Left lung (tissue), 10 donors: Measurements from ENCODE around the gene RAB26. TPM values are rescaled to one million over a fixed set of nuclear protein-coding genes. Genes with fewer than 3 reads are reported as not detected.

Experiments used
- ATAC-seq: fragments of 200-7000 bp; cut with Tn5 transposase; one replicate; pipeline ENCODE4 v1.9.1; 2020; ENCODE audit warnings: moderate library complexity
- DNase-seq, 4 donors: peaks; one replicate each; pipeline ENCODE4 v3.0.0-alpha.2; 2013 to 2020
- H3K27ac ChIP-seq, 2 donors: fragments of 200-600 bp; sonication (generic) in 1 of 2; one replicate each; pipeline versions ENCODE4 v1.5.0 to v1.8.0; 2020 to 2021
- H3K27me3 ChIP-seq, 2 donors: fragments of 200-600 bp; sonication (generic) in 1 of 2; one replicate each; pipeline versions ENCODE4 v1.5.0 to v1.8.0; 2020 to 2021
- H3K36me3 ChIP-seq, 2 donors: fragments of 200-600 bp; sonication (generic) in 1 of 2; one replicate each; pipeline versions ENCODE4 v1.5.0 to v1.8.0; 2020 to 2021
- H3K4me1 ChIP-seq, 2 donors: fragments of 200-600 bp; one replicate each; pipeline ENCODE4 v1.8.0; 2021
- H3K4me3 ChIP-seq, 2 donors: fragments of 200-600 bp; sonication (generic) in 1 of 2; one replicate each; pipeline versions ENCODE4 v1.5.0 to v1.8.0; 2020 to 2021; ENCODE audit warnings: mild to moderate bottlenecking in 1 of 2
- H3K9me3 ChIP-seq, 2 donors: fragments of 200-600 bp; sonication (generic) in 1 of 2; one replicate each; pipeline versions ENCODE4 v1.5.0 to v1.8.0; 2020 to 2021
- intact Hi-C, 2 donors: fragments of 100-400 bp; cut with DNase I; formaldehyde crosslinking; loops; one replicate each; pipeline versions ENCODE4 v1.11.2 to v1.14.2; 2022
- polyA plus RNA-seq, 6 donors: library from polyadenylated mRNA; unstranded; fragments of 120-200 nt; gene quantifications; one replicate each; pipeline ENCODE4 v1.2.1, GENCODE V29; 2013; ENCODE audit not compliant: insufficient read length in 6 of 6
- total RNA-seq, 2 donors: library from RNA; stranded (reverse); fragmentation: NEBNext Ultra II Directional; extraction: Animal tissue kit (Norgen Biotek cat#: 25700); gene quantifications; one replicate each; pipeline ENCODE4 v1.2.1, GENCODE V29; 2021
- TF ChIP-seq, protein P1 (sequence below), 2 donors: fragments of 200-600 bp; sonication (generic) in 1 of 2; IDR thresholded peaks; one replicate each; pipeline versions ENCODE4 v1.5.0 to v1.8.0; 2021; ENCODE audit warnings: antibody characterized with exemption in 2 of 2
- donor health status: DM: no; HTN: yes; CAD: no.
- donor health status: DM: no; HTN: no; CAD: no.

The RAB26 gene
- total and polyA plus RNA-seq, 8 donors: 0.73 to 1.9 (median 1.4) TPM

DNA sequence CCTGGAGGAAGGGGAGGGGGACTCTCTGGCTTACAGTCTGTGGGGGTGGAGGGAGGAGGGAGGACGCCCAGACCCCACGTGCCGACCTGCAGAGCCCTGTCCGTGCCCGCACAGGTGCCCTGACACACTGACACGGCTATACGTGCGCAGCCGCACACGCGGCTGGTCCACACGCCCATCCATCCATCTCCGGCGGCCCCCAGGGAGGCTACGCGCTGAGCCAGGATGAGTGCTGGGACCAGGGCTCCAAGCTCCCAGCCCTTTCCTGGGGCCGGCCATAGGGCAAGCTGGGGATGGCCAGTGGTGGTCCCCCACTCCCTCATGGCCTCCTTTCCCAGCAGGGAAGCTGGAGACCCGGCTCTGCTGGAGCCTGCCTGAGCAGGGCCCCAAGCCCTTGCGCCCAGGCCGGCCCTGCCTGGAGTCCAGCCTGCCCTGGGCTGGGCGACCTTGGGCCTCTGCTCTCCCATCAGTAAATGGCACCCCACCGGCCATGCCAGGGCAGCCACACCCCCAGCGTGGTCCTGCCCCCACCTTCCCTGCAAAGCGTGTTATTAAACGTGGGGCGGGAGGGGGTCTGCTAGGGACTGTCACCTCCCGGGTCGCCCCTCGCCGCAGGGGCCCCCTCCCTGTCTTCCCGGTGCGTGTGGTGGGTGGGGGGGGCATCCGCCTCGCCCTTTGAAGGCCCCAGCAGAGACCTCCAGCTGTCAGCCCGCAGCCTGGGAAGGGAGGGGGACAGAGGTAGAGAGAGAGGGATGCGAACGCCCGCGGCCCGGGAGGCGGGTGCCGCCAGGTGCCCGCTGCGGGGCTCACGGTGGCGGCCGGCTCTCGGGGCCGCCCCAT is 47.1 kb downstream of the RAB26 start:
- no peak overlapping the region for H3K27ac ChIP-seq
- peaks cover 0 to 20% of the 10 kb centered on the region in 2 donors for H3K4me1 ChIP-seq
- ATAC-seq: peak; percentile 18
- TF ChIP-seq, protein P1, sequence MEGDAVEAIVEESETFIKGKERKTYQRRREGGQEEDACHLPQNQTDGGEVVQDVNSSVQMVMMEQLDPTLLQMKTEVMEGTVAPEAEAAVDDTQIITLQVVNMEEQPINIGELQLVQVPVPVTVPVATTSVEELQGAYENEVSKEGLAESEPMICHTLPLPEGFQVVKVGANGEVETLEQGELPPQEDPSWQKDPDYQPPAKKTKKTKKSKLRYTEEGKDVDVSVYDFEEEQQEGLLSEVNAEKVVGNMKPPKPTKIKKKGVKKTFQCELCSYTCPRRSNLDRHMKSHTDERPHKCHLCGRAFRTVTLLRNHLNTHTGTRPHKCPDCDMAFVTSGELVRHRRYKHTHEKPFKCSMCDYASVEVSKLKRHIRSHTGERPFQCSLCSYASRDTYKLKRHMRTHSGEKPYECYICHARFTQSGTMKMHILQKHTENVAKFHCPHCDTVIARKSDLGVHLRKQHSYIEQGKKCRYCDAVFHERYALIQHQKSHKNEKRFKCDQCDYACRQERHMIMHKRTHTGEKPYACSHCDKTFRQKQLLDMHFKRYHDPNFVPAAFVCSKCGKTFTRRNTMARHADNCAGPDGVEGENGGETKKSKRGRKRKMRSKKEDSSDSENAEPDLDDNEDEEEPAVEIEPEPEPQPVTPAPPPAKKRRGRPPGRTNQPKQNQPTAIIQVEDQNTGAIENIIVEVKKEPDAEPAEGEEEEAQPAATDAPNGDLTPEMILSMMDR (IDR thresholded peaks at IDR 0.05): no peak
- DNase-seq: no peak
- peak overlapping the region in 1 of 2 donors; percentile 19 for H3K4me3 ChIP-seq
- no peaks in the 10 kb centered on the region for H3K9me3 ChIP-seq
- H3K36me3 ChIP-seq: no peaks in the 10 kb centered on the region
- H3K27me3 ChIP-seq: peaks cover 29 to 67% of the 10 kb centered on the region in 2 donors
- intact Hi-C loops: no loop called here

DNA sequence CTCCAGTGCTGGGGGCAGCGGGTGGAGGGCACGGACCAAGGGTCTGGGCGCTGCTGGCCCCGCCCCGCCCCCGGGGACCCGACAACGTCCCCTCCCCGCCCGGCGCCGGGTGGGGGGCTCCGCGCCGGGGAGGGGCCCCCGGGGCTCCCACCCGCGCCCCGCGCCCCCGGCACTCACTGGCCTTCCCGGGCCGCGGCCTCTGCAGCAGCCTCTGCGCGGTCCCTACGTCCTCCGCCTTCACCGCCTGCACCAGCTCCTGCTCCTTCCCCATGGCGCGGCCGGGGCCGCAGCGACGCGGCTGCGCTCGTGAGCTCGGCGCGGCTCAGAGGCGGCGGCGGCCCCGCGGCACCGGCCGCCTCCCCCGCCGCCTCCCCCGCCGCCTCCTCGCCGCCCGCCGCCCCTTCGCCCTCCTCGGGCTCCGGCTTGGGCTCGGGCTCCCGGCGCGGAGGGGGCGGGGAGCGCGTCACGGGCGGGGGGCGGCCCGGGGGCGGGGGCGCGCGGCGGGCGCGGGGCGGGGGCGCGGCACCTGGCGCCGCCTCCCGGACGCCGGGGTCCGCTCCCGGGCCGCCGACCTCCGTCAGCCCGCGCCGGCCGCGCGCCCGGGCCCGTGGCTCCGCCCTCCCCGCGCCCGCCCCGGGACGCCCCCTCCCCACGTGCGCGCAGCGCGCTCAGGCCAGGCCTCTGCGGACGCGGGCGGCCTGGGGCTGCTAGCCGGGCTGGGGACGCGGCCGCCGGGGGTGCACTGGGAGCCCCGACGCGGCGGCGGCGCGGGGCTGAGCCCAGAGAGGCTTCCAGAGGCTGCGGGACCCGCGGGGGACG is 47.9 kb downstream of the RAB26 start, which contains the start of gene CASKIN1:
CASKIN1 (minus strand) TSS at position 444 of the 819 bp plus-strand sequence; CDS start at position 271, 173 bp downstream.
- no peak within 1 kb of the TSS for H3K27ac ChIP-seq
- TF ChIP-seq, protein P1 (IDR thresholded peaks at IDR 0.05): no peak
- no peaks in the 10 kb centered on the region for H3K36me3 ChIP-seq
- ATAC-seq (no peak), DNase-seq (peak in 1 of 4 donors; percentile 19)
- no peaks in the 10 kb centered on the region for H3K9me3 ChIP-seq
- H3K4me3 ChIP-seq: peak within 1 kb of the TSS in 1 of 2 donors; percentile 19
- peaks cover 0 to 20% of the 10 kb centered on the region in 2 donors for H3K4me1 ChIP-seq
- intact Hi-C loops: no loop called here
- H3K27me3 ChIP-seq: peaks cover 29 to 67% of the 10 kb centered on the region in 2 donors

DNA sequence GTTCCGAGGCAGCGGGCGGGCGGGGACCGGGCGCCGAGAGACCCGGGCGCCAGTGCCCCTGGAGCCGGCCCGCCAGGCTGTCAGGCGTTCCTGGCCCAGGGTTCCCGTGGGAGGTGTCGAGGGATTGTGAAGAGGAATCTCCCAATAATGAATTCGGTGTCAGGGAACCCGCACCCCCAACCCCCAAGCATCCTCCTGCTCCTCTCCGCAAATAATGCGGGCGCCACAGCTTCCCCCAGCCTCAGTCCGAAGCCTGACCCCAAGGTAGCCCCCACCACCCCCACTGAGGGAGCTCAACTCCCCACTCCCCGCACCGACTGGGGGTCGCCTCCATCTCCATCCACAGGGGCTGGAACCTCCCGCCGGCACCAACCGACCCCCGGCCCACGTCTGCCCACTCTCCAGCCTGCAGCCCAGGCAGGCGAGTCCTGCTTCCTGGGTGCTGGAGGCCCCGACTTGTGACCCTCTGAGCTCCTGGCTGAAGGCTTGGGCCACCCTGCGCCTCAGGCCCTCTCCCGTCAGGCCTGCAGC is 48.6 kb downstream of the RAB26 start:
- DNase-seq: no peak
- Histone ChIP-seq H3K27me3 (peaks cover 29 to 67% of the 10 kb centered on the region in 2 donors), H3K4me1 (peaks cover 0 to 20% of the 10 kb centered on the region in 2 donors), H3K4me3 (no peak overlapping the region), H3K36me3 (no peaks in the 10 kb centered on the region), H3K9me3 (no peaks in the 10 kb centered on the region), H3K27ac (no peak overlapping the region)
- TF ChIP-seq, protein P1 (IDR thresholded peaks at IDR 0.05): no peak
- ATAC-seq: no peak
- intact Hi-C loops: no loop called here

DNA sequence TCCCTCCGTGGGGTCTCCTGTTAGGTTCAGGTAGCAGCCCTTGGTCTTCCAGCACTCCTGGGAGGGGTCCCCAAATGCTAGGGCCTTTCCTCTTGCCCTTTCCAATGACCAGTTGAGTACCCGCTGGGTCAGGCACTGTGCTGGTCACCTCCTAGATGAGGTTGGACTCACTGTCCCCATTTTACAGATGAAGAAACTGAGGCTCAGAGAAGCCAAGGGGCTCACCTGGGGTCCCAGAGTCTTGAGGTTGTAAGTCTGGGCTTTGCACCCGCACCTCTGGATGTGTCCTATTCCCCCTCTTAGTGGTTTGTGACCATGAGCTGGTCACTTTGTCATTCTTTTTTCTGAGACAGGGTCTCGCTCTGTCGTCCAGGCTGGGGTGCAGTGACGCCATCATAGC is 49.3 kb downstream of the RAB26 start:
- H3K4me3 ChIP-seq: no peak overlapping the region
- peaks cover 0 to 20% of the 10 kb centered on the region in 2 donors for H3K4me1 ChIP-seq
- peaks cover 29 to 67% of the 10 kb centered on the region in 2 donors for H3K27me3 ChIP-seq
- H3K27ac ChIP-seq: no peak overlapping the region
- intact Hi-C loops: no loop called here
- DNase-seq: no peak
- no peak for ATAC-seq
- no peaks in the 10 kb centered on the region for H3K9me3 ChIP-seq
- no peaks in the 10 kb centered on the region for H3K36me3 ChIP-seq
- TF ChIP-seq, protein P1 (IDR thresholded peaks at IDR 0.05): no peak
